ENCODE results near the gene HUNK.

GRCh38 chr21:31913182-31913608, 40.4 kb downstream of the HUNK start:
- TF ChIP-seq CTCF (IDR thresholded peaks at IDR 0.05; ENCODE audit: low read length), result no peak
- TF ChIP-seq EZH2 (optimal IDR thresholded peaks at IDR 0.05; ENCODE audit: low read depth, low read length), result no peak
- no peak for TF ChIP-seq EZH2phosphoT487 (IDR thresholded peaks at IDR 0.05; ENCODE audit: low read length)

Data from MM.1S (cell line).